HG03135 (cell line): ENCODE measurements around the gene CORO1C.
"Not testable (repeated sequence)": the region's sequence is repeated elsewhere in the genome, so short reads cannot be mapped to it uniquely, and the experiment has no call there.

Source experiments
- ATAC-seq: cut with Tn5 transposase; IDR thresholded peaks from one replicate; pipeline ENCODE4 v1.9.1; 2021; ENCODE audit warnings: mild to moderate bottlenecking, moderate library complexity; ENCODE audit not compliant: unreplicated experiment

The CORO1C gene

DNA sequence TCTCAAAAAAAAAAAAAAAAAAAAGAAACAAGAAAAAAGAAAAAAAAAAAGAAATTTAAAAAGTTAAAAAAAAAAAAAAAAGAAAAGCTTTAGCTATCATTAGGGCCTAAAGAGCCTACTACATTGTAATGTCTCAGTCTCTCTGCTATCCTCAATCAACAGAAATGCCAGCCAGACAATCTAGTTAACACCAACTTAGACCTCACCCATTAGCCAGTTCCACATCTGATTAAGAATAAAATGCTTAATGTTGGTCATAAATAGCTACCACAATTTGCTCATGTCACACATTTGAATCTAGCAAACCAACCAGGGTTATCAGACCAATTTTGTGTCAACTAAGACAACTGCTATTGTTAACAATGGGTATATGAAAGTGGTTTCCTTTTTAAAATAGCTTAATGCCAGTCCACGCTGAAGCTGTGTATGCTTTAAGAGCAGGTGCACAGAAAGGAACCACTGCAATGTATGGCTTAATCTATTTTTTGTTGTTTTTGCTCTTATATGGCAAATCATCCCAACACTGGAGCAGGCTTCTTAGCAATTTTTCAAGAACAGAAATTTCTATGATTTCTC lies 52.1 kb downstream of the CORO1C start:
- no peak for ATAC-seq

DNA sequence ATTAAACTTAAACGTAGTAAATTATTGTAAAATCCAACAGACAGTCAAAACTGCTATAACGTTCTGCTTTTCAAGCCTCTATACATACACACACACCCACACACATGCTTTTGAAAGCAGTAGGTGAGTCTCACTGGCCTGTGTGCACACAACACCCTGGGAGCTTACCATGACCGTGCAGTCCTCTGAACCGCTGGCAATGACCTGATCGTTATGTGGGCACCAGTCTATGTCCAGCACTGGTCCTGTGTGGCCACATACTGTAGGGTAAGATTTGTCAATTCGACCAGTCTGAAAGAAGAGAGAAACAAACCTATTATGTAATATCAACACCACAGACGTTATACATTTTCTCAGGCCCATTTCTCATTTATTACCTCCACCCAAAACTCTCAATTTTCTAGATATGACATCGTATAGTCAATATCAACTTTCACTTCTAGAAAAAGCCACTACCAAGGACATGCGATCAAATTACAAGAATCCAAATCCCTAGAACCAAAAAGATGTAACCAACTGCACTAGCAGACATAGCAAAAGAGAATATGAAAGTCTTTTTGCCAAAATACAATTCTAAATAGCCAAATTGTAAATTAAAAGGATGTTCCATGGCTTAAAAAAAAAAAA lies 53.1 kb downstream of the CORO1C start:
- no peak for ATAC-seq

GRCh38 chr12:108677381-108677780 lies 53.9 kb downstream of the CORO1C start:
- ATAC-seq: no peak

DNA sequence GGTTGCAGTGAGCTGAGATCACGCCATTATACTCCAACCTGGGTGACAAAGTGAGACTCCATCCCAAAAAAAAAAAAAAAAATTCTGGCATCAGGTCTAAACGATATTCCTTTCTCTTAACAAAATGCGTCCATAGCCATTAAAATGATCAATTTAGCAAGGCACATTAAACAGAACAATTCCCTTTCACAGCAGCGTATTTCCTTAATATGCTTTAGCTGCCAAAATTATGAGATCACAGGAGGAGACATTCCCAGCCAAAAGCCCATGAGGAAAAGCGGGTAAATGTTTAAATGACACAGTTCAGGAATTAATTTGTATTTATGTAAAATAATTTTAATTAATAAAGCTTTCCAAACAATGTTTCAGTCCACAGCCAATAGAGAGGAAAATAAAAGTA lies 54.6 kb downstream of the CORO1C start:
- ATAC-seq: no peak

DNA sequence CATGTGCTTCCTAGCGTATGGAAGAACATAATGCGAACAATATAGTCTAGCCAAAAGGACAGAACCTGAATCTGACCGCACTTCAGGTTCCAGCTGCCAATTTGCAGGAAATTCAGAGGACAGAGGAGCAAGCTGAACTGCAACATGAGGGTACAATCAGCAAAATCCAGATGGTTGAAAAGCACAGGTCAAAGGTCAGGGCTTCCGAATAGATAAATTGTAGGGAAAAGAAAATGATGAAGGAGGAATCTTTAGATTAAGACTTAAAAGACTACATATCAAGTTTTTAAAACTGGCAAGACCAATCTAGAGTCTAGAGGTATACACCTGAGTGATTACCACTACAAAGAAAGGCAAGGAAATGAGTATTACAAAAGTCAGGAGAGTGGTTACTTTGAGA lies 55.5 kb downstream of the CORO1C start:
- no peak for ATAC-seq

DNA sequence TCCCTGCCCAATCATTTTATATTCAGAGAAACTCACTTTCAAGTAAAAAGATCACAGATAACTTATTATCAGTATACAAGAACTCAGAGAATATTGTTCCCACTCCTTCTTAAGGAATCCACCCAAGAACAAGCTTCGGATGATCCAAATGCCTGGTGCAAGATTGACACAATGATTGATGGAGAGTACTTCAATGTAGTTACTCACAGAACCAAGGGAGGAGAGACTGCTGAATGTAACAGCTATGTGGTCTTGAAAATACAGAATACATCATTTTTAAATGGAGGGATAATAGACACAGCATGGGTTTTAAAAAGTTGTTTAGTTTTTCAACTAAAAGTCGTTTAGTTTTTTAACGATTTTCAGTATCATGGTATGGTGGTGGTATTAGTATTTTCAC lies 59.3 kb downstream of the CORO1C start:
- no peak for ATAC-seq

GRCh38 chr12:108671110-108671509 lies 60.2 kb downstream of the CORO1C start:
- ATAC-seq: no peak

GRCh38 chr12:108670066-108670631 lies 61.2 kb downstream of the CORO1C start:
- no peak for ATAC-seq

- no peak for ATAC-seq
These were observed 62.8 kb downstream of the CORO1C start for GRCh38 chr12:108668542-108668941.

DNA sequence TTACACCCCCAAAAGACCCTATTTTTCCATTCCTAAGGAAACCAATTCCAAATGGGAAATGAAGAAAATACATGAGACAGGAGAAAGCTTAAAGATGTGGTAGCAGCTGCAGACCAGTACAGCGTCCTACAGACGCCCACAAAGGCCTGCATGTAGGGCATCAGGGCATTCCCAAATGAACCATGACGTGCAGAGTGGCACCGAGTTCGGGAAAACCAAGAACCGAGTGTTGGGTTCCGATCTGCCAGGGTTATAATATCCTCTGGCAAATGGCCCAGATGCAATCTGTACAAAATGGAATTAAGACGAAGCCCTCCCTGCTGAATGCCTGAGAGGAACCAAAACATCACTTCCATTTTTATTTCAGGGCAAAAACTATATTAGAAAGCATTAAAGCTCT lies 63.3 kb downstream of the CORO1C start:
- ATAC-seq: no peak

DNA sequence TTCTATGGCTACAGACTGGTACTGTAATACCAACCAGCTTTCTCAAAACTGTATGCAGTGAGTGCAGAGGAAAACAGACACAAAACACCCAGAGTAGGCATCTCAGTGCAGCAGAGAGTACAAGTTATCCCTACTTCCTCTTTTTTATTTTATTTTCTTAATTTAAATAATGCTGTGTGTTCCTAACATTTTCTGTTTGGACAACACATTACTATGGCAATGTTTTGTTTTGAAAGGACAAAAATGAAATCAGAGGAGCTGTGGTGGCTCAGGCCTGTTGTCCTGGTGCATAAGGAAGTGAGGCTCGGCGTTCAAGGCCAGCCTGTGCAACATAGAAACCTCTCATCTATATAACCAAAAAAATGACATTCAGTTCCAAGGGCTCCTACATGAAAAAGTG lies 64.0 kb downstream of the CORO1C start:
- peak; percentile 41 for ATAC-seq

GRCh38 chr12:108666401-108666881 lies 64.9 kb downstream of the CORO1C start:
- no peak for ATAC-seq

DNA sequence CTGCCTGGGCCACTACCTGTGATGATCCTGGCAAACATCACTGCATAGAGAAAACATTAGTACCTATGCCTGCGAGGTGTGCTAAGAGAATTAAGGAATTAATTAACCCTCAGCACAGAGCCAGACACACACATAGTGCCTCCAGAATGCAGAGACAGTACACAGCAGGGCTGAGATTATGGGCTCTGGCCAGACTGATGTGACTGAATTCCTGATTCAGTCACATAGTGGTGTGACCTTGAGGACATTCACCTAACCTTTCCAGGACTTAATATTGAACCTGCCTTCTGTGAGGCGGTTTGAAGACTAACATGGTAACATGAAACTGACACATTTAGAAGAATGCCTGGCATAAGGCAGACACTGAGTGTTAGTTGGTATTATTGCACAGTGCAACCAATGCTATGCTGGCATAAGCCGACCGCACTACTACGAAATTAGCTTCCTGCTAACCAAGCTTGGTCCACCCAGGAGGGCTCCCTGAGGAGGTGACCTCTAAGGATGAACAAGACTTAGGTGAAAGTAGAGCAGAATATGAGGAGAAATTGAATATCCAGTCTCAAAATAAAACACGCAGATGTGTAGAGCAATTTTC lies 65.6 kb downstream of the CORO1C start:
- ATAC-seq: no peak

GRCh38 chr12:108664338-108665258 lies 66.7 kb downstream of the CORO1C start:
- peak; percentile 78 for ATAC-seq

GRCh38 chr12:108663324-108664015 lies 67.8 kb downstream of the CORO1C start:
- no peak for ATAC-seq

- not testable (repeated sequence) for ATAC-seq
These were observed 73.2 kb downstream of the CORO1C start for GRCh38 chr12:108658115-108658514.

DNA sequence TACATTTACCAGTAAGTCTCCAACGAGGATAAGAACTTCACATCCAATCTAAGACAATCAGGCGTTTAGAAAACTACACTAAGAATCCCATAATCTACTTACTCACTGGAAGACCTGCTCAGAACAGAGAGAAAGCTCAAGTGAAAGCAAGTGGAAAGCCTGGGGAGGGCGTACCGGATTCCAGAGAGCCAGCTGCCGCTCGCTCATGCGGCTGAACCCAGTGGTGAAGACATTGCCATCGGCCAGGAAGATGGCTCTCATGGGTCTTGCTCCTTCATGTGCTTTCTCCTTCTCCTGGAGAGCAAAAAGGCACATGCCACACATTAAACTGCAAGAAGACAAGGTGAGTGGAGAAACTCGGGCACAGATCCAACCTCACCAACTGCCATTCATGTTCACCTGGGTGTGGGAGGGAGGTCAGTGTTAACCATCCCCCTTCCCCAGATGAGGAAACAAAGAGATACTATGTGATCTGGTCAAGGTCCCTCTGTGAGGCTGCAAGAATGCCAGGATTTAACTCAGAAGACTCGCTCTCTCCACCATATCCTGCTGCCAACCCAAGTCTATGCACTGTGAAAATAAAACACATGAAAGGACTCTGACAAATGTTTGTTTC lies 74.1 kb downstream of the CORO1C start:
- no peak for ATAC-seq

DNA sequence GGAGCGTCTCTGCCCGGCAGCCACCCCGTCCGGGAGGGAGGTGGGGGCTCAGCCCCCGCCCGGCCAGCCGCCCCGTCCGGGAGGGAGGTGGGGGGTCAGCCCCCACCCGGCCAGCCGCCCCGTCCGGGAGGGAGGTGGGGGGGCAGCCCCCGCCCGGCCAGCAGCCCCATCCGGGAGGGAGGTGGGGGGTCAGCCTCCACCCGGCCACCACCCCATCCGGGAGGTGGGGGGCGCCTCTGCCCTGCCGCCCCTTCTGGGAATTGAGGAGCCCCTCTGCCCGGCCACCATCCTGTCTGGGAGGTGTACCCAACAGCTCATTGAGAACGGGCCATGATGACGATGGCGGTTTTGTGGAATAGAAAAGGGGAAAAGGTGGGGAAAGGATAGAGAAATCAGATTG lies 75.1 kb downstream of the CORO1C start:
- not testable (repeated sequence) for ATAC-seq

- not testable (repeated sequence) for ATAC-seq
These were observed 75.5 kb downstream of the CORO1C start for GRCh38 chr12:108655812-108656175.

GRCh38 chr12:108654622-108655021 lies 76.7 kb downstream of the CORO1C start:
- not testable (repeated sequence) for ATAC-seq
